GM18907 (cell line): ENCODE measurements around the gene MAB21L1.

Experiments used
- ATAC-seq: cut with Tn5 transposase; IDR thresholded peaks from one replicate; pipeline ENCODE4 v1.9.1; 2021; ENCODE audit warnings: mild to moderate bottlenecking, moderate library complexity; ENCODE audit not compliant: unreplicated experiment

MAB21L1 gene

GRCh38 chr13:35475960-35476943, at the start of gene MAB21L1:
Gene MAB21L1, minus strand, starts transcription at chr13:35476689. Its CDS starts 551 bp downstream, at chr13:35476138.
- no peak for ATAC-seq

GRCh38 chr13:35524171-35524570, 47.7 kb upstream of the MAB21L1 start:
- ATAC-seq = no peak

- no peak for ATAC-seq
Observed at GRCh38 chr13:35518337-35518946, 42.0 kb upstream of the MAB21L1 start.

GRCh38 chr13:35514801-35515502, 38.5 kb upstream of the MAB21L1 start:
- no peak for ATAC-seq

GRCh38 chr13:35514061-35514477, 37.6 kb upstream of the MAB21L1 start:
- ATAC-seq = no peak

- no peak for ATAC-seq
Observed at GRCh38 chr13:35512271-35512920, 35.9 kb upstream of the MAB21L1 start.

- no peak for ATAC-seq
Observed at GRCh38 chr13:35502456-35502855, 26.0 kb upstream of the MAB21L1 start.

- ATAC-seq = no peak
Observed at GRCh38 chr13:35501661-35502235, 25.3 kb upstream of the MAB21L1 start.

GRCh38 chr13:35500144-35500543, 23.7 kb upstream of the MAB21L1 start:
- ATAC-seq = no peak

- no peak for ATAC-seq
Observed at GRCh38 chr13:35499676-35500075, 23.2 kb upstream of the MAB21L1 start.

GRCh38 chr13:35499196-35499662, 22.7 kb upstream of the MAB21L1 start:
- ATAC-seq = no peak

- ATAC-seq = no peak
Observed at GRCh38 chr13:35498231-35498630, 21.7 kb upstream of the MAB21L1 start.

- no peak for ATAC-seq
Observed at GRCh38 chr13:35496761-35497386, 20.4 kb upstream of the MAB21L1 start.

GRCh38 chr13:35496006-35496405, 19.5 kb upstream of the MAB21L1 start:
- ATAC-seq = no peak

GRCh38 chr13:35489050-35489449, 12.6 kb upstream of the MAB21L1 start:
- no peak for ATAC-seq

- ATAC-seq = no peak
Observed at GRCh38 chr13:35485424-35485823, 8.9 kb upstream of the MAB21L1 start.

- no peak for ATAC-seq
Observed at GRCh38 chr13:35484384-35484783, 7.9 kb upstream of the MAB21L1 start.

- ATAC-seq = no peak
Observed at GRCh38 chr13:35483761-35484160, 7.3 kb upstream of the MAB21L1 start.

- ATAC-seq = no peak
Observed at GRCh38 chr13:35482527-35482926, 6.0 kb upstream of the MAB21L1 start.

GRCh38 chr13:35481777-35482176, 5.3 kb upstream of the MAB21L1 start:
- ATAC-seq = no peak
